Measurements from ENCODE around the gene CSNK1G1. TPM values are rescaled to one million over a fixed set of nuclear protein-coding genes. Genes with fewer than 3 reads are reported as not detected.
"Not testable (repeated sequence)": the region's sequence is repeated elsewhere in the genome, so short reads cannot be mapped to it uniquely, and the experiment has no call there.

CSNK1G1 gene
- total and polyA plus RNA-seq, 2 experiments from 2014 or later: 8.7 to 18.0 TPM

DNA sequence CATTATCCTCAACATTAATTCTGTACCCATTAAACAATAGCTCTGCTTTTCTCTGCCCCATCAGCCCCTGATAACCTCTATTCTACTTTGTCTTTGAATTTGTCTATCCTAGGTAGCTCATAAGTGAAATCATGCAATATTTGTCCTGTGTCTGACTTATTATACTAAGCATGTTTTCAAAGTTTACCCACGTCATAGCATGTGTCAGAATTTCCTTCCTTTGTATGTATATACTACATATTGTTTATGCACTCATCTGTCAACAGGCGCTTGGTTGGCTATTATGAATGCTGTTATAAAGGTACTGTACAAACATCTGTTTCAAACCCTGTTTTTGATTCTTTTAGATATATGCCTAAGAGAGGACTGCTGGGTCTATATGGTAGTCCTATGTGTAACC lies 18.2 kb downstream of the CSNK1G1 start:
- TF ChIP-seq, protein P1, sequence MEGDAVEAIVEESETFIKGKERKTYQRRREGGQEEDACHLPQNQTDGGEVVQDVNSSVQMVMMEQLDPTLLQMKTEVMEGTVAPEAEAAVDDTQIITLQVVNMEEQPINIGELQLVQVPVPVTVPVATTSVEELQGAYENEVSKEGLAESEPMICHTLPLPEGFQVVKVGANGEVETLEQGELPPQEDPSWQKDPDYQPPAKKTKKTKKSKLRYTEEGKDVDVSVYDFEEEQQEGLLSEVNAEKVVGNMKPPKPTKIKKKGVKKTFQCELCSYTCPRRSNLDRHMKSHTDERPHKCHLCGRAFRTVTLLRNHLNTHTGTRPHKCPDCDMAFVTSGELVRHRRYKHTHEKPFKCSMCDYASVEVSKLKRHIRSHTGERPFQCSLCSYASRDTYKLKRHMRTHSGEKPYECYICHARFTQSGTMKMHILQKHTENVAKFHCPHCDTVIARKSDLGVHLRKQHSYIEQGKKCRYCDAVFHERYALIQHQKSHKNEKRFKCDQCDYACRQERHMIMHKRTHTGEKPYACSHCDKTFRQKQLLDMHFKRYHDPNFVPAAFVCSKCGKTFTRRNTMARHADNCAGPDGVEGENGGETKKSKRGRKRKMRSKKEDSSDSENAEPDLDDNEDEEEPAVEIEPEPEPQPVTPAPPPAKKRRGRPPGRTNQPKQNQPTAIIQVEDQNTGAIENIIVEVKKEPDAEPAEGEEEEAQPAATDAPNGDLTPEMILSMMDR (IDR thresholded peaks at IDR 0.05; ENCODE audit: low read depth, low read length): no peak

DNA sequence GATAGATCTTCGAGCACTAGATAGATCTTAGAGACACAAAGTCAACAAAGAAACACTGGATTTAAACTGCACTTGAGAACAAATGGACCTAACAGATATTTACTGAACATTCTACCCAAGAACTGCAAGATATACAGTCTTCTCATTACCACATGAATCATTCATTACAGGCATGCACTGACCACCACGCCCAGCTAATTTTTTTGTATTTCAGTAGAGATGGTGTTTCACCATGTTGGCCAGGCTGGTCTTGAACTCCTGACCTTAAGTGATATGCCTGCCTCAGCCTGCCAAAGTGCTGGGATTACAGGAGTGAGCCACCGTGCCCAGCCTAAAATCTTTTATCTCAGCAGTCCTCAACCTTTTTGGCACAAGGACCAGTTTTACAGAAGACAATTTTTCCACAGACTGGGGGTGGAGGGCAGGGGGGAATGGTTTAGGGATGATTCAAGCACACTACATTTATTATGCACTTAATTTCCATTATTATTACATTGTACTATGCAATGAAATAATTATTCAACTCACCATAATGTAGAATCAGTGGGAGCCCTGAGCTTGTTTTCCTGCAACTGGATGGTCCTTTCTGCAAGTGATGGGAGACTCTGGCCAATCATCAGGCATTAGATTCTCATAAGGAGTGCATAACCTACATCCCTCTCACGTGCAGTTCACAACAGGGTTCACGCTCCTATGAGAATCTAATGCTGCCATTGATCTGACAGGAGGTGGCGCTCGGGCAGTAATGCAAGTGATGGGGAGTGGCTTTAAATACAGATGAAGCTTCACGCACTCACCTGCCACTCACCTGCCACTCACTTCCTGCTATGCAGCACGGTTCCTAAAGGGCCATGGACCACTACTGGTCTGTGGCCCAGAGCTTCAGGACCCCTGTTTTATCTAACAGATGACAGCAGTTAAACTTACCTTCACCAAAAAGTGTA lies 21.7 kb downstream of the CSNK1G1 start:
- Histone ChIP-seq H3K4me1 (ENCODE audit: low read depth) (no peaks in the 10 kb centered on the region), H3K4me3 (no peak overlapping the region), H3K36me3 (no peaks in the 10 kb centered on the region), H3K27me3 (no peaks in the 10 kb centered on the region), H3K9me3 (ENCODE audit: low read depth) (no peaks in the 10 kb centered on the region), H3K27ac (no peak overlapping the region)
- peak in 1 of 2 donors; percentile 3 for DNase-seq (ENCODE audit: low read depth in 1 of 2, low spot score in 1 of 2)
- TF ChIP-seq, protein P1 (IDR thresholded peaks at IDR 0.05; ENCODE audit: low read depth, low read length): no peak

More for the DNA sequence above, 18.2 kb downstream of the CSNK1G1 start:
- H3K27me3 ChIP-seq: no peaks in the 10 kb centered on the region
- no peak overlapping the region for H3K27ac ChIP-seq
- no peak overlapping the region for H3K4me3 ChIP-seq
- no peaks in the 10 kb centered on the region for H3K36me3 ChIP-seq
- DNase-seq (ENCODE audit: low read depth in 1 of 2, low spot score in 1 of 2): no peak
- no peaks in the 10 kb centered on the region for H3K9me3 ChIP-seq (ENCODE audit: low read depth)
- H3K4me1 ChIP-seq (ENCODE audit: low read depth): peaks cover 23% of the 10 kb centered on the region

DNA sequence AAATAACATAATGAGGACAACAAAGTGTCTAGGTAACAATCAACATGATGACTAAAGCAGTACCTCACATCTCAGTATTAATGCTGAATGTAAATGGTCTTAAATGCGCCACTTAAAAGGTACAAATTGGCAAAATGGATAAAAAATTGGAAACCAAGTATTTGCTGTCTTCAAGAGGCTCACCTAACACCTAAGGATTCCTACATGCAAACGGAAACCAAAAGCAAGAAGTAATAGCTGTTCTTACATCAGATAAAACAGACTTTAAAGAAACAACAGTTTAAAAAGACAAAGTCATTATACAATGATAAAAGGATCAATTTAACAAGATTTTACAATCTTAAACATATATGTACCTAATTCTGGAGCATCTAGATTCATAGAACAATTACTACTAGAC lies 22.5 kb downstream of the CSNK1G1 start:
- H3K9me3 ChIP-seq (ENCODE audit: low read depth): no peaks in the 10 kb centered on the region
- DNase-seq (ENCODE audit: low read depth in 1 of 2, low spot score in 1 of 2): no peak
- H3K4me1 ChIP-seq (ENCODE audit: low read depth): no peaks in the 10 kb centered on the region
- H3K4me3 ChIP-seq: no peak overlapping the region
- no peaks in the 10 kb centered on the region for H3K36me3 ChIP-seq
- no peaks in the 10 kb centered on the region for H3K27me3 ChIP-seq
- TF ChIP-seq, protein P1 (IDR thresholded peaks at IDR 0.05; ENCODE audit: low read depth, low read length): no peak
- H3K27ac ChIP-seq: no peak overlapping the region

DNA sequence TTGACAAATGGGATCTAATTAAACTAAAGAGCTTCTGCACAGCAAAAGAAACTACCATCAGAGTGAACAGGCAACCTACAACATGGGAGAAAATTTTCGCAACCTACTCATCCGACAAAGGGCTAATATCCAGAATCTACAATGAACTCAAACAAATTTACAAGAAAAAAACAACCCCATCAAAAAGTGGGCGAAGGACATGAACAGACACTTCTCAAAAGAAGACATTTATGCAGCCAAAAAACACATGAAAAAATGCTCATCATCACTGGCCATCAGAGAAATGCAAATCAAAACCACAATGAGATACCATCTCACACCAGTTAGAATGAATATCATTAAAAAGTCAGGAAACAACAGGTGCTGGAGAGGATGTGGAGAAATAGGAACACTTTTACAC lies 24.3 kb downstream of the CSNK1G1 start:
- H3K9me3 ChIP-seq (ENCODE audit: low read depth); H3K4me3 ChIP-seq; DNase-seq (ENCODE audit: low read depth in 1 of 2, low spot score in 1 of 2): not testable (repeated sequence)

DNA sequence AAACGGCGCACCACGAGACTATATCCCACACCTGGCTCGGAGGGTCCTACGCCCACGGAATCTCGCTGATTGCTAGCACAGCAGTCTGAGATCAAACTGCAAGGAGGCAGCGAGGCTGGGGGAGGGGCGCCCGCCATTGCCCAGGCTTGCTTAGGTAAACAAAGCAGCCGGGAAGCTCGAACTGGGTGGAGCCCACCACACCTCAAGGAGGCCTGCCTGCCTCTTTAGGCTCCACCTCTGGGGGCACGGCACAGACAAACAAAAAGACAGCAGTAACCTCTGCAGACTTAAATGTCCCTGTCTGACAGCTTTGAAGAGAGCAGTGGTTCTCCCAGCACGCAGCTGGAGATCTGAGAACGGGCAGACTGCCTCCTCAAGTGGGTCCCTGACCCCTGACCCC lies 29.0 kb downstream of the CSNK1G1 start:
- H3K27ac ChIP-seq; H3K9me3 ChIP-seq (ENCODE audit: low read depth); H3K4me3 ChIP-seq; DNase-seq (ENCODE audit: low read depth in 1 of 2, low spot score in 1 of 2); H3K36me3 ChIP-seq; H3K4me1 ChIP-seq (ENCODE audit: low read depth); H3K27me3 ChIP-seq: not testable (repeated sequence)

More for the DNA sequence above, 24.3 kb downstream of the CSNK1G1 start:
- H3K27me3 ChIP-seq; H3K27ac ChIP-seq; H3K36me3 ChIP-seq; H3K4me1 ChIP-seq (ENCODE audit: low read depth): not testable (repeated sequence)

DNA sequence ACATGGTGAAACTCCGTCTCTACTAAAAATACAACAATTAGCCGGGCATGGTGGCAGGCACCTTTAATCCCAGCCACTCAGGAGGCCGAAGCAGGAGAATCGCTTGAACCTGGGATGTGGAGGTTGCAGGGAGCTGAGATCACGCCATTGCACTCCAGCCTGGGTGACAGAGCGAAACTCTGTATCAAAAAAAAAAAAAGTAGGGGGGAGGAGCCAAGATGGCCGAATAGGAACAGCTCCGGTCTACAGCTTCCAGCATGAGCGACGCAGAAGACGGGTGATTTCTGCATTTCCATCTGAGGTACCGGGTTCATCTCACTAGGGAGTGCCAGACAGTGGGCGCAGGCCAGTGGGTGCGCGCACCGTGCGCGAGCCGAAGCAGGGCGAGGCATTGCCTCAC lies 29.5 kb downstream of the CSNK1G1 start:
- peak overlapping the region; percentile 23 for H3K27ac ChIP-seq
- H3K4me1 ChIP-seq (ENCODE audit: low read depth); H3K36me3 ChIP-seq; H3K27me3 ChIP-seq; H3K4me3 ChIP-seq; H3K9me3 ChIP-seq (ENCODE audit: low read depth); DNase-seq (ENCODE audit: low read depth in 1 of 2, low spot score in 1 of 2): not testable (repeated sequence)

DNA sequence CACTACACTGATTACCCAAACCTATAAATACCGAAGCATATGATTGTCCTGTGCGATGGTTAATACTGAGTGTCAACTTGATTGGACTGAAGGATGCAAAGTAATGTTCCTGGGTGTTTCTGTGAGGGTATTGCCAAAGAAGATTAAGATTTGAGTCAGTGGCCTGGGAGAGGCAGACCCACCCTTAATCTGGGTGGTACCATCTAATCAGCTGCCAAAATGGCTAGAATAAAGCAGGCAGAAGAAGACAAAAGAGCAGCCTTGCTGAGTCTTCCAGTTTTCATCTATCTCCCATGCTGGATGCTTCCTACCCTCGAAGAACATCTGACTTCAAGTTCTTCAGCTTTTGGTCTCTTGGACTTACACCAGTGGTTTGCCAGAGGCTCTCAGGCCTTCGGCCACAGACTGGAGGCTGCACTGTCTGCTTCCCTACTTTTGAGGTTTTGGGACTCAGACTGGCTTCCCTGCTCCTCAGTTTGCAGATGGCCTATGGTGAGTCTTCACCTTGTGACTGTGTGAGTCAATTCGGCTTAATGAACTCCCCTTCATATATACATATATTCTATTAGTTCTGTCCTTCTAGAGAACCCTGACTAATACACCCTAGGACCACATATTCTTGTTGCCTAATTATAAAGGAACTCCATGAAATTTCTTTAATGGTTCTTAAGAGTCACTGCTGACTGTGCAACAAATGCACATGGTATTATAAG lies 31.7 kb downstream of the CSNK1G1 start:
- Histone ChIP-seq H3K27me3 (no peaks in the 10 kb centered on the region), H3K27ac (no peak overlapping the region), H3K4me3 (no peak overlapping the region), H3K4me1 (ENCODE audit: low read depth) (peaks cover 3% of the 10 kb centered on the region), H3K36me3 (no peaks in the 10 kb centered on the region), H3K9me3 (ENCODE audit: low read depth) (no peaks in the 10 kb centered on the region)
- TF ChIP-seq, protein P1 (IDR thresholded peaks at IDR 0.05; ENCODE audit: low read depth, low read length): no peak
- DNase-seq (ENCODE audit: low read depth in 1 of 2, low spot score in 1 of 2): no peak

Measured in cardiac muscle cell (in vitro differentiated cells and primary cell).